Measurements from ENCODE around the gene UBE2D3.

- no peak for TF ChIP-seq CTCF (conservative IDR thresholded peaks at IDR 0.05; ENCODE audit: low read length)
- no peak for TF ChIP-seq EZH2phosphoT487 (IDR thresholded peaks at IDR 0.05; ENCODE audit: borderline replicate concordance, low read depth, low read length)
Measured at GRCh38 chr4:102868781-102869568, 41.6 kb upstream of the UBE2D3 start, which contains the start of gene CISD2.
